ENCODE results near the gene NPNT.
"Not testable (repeated sequence)": the region's sequence is repeated elsewhere in the genome, so short reads cannot be mapped to it uniquely, and the experiment has no call there.

Gene NPNT, protein sequence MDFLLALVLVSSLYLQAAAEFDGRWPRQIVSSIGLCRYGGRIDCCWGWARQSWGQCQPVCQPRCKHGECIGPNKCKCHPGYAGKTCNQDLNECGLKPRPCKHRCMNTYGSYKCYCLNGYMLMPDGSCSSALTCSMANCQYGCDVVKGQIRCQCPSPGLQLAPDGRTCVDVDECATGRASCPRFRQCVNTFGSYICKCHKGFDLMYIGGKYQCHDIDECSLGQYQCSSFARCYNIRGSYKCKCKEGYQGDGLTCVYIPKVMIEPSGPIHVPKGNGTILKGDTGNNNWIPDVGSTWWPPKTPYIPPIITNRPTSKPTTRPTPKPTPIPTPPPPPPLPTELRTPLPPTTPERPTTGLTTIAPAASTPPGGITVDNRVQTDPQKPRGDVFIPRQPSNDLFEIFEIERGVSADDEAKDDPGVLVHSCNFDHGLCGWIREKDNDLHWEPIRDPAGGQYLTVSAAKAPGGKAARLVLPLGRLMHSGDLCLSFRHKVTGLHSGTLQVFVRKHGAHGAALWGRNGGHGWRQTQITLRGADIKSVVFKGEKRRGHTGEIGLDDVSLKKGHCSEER

GRCh38 chr4:105894660-105895582 is at the start of gene NPNT:
Gene NPNT (plus strand): TSS chr4:105895471. CDS start chr4:105895653, 182 bp downstream.
- no peak for DNase-seq

GRCh38 chr4:105845559-105845958 is 49.7 kb upstream of the NPNT start:
- no peak for DNase-seq

DNA sequence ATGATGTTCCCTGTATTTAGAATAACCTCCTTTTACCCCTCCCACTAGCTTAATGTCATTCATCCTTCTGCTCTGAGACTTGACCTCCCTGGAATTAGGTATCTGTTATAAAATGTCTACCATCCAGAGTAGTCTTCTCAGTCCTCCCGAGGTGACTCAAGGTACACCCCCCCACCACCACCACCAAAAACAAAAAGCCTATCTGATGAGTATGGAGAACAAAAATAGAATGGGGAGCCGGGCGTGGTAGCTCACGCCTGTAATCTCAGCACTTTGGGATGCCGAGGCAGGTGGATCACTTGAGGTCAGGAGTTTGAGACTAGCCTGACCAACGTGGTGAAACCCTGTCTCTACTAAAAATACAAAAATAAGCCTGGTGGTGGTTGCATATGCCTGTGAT is 46.9 kb upstream of the NPNT start:
- DNase-seq, result not testable (repeated sequence)

DNA sequence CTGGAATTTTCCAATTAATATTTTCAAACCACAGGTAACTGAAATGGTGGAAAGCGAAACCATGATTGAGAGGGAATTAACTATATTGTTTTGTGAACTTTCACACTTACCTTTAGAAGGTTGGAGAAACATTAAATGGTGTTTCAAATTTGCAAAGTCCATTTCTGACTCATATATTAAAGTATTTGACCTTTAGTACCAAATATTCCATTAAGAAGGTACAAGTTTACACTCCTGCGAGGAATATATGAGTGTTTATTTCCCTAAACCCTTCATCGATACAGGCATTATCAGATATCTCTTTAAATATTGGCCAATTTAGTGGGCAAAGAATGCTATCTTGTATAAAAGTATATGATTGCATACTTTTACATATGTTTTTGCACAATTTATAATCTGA is 44.1 kb upstream of the NPNT start:
- DNase-seq, result no peak

DNA sequence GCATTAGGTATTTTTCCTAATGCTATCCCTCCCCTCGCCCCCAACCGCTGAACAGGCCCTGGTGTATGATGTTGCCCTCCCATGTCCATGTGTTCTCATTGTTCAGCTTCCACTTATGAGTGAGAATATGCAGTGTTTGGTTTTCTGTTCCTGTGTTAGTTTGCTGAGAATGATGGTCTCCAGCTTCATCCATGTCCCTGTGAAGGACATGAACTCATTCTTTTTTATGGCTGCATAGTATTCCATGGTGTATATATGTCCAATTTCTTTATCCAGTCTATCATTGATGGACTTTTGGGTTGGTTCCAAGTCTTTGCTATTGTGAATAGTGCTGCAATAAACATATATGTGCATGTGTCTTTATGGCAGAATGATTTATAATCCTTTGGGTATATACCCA is 43.0 kb upstream of the NPNT start:
- DNase-seq, result not testable (repeated sequence)

- DNase-seq, result no peak
These were observed 36.7 kb upstream of the NPNT start for GRCh38 chr4:105858466-105859040.

- DNase-seq, result no peak
These were observed 36.0 kb upstream of the NPNT start for GRCh38 chr4:105859233-105859632.

GRCh38 chr4:105870963-105871362 is 24.3 kb upstream of the NPNT start:
- no peak for DNase-seq

- no peak for DNase-seq
These were observed 23.3 kb upstream of the NPNT start for GRCh38 chr4:105871997-105872396.

GRCh38 chr4:105875233-105875632 is 20.0 kb upstream of the NPNT start:
- DNase-seq, result no peak

DNA sequence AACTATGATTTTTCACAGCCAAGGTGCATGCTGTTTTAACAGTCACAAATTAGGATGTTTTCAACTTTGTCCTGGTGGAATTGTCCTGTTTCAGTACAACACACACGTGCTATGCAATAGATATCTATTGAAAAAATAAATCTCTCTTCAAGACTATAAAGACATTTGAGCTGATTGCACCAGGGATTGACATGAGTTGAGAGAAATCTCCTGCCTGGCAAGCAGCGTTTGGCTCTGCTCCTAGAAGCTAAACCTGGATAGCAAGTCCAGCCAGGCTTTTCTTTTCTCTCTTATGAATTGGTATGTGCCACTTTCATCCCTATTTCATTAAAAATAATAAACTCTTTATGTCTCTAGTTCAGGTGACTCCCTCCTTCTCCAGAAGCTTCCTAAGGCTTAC is 16.6 kb upstream of the NPNT start:
- no peak for DNase-seq

- DNase-seq, result no peak
These were observed 7.8 kb upstream of the NPNT start for GRCh38 chr4:105887508-105887907.

GRCh38 chr4:105895583-105896460 is 551 bp downstream of the NPNT start:
- no peak for DNase-seq

DNA sequence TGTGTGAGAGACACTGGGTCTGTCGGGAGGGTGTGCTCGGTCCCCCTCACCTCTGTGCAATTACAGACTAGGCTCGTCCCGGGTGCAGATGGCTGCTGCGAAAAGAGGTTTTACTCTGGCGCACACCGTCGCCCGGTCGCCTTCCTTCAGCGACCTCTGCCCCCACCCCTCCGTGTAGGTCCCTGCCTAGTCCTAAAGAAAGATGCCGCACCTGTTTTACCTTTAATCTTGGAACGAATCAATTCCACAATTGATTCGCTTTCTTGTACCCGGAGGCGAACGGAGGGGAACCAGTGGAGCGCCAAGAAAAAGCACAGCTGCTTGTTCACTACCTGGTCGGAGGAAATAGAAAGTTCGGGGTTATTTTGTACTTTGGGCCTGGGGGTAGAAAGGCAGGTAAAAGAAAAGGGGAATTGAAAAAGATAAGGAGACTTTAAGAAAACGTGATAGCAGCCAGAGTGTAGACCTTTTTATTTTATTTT is 1.2 kb downstream of the NPNT start:
- DNase-seq, result no peak

- no peak for DNase-seq
These were observed 1.9 kb downstream of the NPNT start for GRCh38 chr4:105896984-105897775.

DNA sequence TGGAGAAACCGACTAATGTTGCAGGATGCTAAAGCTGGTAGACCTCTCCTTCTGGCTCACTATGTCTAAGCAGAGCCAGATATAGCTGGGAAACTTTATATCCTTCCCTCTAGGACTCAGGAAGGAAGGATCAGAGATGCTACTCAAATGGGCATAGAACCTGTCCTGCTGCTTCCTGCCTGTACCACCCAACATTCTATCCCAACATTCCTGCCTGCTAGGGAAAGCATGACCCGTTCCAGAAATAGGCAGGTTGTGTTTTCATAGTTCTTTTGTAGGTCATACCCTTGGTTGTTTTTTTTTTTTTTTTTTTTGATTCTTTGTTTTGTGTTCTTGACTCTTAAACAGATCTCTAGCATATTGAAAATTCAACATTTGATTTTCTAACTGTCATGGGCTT is 5.3 kb downstream of the NPNT start:
- no peak for DNase-seq

- no peak for DNase-seq
These were observed 7.4 kb downstream of the NPNT start for GRCh38 chr4:105902550-105903262.

- DNase-seq, result no peak
These were observed 14.6 kb downstream of the NPNT start for GRCh38 chr4:105909787-105910281.

DNA sequence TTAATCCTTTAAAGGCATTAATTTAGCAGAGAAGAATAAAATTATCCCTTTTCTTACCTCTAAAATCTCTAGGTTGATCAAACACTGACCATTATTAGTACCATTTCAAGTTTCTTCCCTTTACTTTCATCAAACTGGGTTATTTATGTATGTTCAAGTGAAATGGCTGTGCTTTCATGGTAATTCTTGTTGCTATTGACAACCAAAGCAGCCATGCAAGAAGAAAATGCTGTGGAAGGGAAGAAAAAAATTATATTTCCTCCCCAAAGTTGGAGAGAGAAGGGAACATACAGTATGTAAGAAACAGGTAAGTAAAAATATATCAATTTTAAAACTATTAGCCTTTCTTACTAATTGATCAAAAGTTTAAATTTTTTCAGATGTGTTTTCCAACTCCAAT is 16.2 kb downstream of the NPNT start:
- no peak for DNase-seq

DNA sequence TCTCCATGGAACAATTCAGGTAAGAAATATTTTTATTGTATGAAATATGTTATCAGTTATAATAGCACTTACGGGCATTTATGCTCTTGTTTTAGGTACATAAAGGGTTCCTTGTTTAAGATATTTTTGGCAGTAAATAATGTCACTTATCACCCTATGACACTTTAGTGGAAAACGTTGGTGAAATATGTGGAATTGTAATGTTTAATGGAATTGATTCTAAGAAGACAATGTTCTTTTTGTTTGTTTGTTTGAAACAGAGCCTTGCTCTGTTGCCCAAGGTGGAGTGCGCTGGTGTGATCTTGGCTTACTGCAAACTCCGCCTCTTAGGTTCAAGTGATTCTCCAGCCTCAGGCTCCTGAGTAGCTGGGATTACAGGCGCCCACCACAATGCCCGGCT is 17.4 kb downstream of the NPNT start:
- DNase-seq, result no peak

Data from GF-D8 (cell line).